GM19438 (cell line): Measurements from ENCODE around the gene FGG.

Experiments
- ATAC-seq: cut with Tn5 transposase; IDR thresholded peaks from one replicate; pipeline ENCODE4 v1.9.1; 2021; ENCODE audit warnings: low read depth; ENCODE audit not compliant: unreplicated experiment

FGG gene

GRCh38 chr4:154612472-154613414 is at the start of gene FGG:
Gene FGG, minus strand, starts transcription at chr4:154612656. Its CDS starts 47 bp downstream, at chr4:154612609.
- ATAC-seq, result no peak

DNA sequence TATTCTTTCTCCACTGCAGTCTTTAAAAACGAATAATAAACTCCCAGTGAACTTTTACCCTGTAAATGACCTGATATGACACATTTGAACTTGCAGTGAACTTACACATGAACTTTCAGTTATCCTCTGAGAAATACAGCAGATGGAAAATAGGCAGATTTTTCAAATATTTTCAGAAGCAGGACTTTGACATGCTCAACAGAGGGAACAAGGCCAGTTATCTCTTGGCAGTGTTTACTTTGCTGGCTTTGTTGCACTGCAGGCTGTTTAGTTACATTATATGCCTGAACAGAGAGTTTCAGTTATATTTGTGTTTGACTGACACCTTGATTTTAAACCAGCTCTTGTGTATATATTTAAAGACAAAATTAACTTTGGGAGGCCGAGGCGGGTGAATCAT is 47.6 kb upstream of the FGG start:
- no peak for ATAC-seq

DNA sequence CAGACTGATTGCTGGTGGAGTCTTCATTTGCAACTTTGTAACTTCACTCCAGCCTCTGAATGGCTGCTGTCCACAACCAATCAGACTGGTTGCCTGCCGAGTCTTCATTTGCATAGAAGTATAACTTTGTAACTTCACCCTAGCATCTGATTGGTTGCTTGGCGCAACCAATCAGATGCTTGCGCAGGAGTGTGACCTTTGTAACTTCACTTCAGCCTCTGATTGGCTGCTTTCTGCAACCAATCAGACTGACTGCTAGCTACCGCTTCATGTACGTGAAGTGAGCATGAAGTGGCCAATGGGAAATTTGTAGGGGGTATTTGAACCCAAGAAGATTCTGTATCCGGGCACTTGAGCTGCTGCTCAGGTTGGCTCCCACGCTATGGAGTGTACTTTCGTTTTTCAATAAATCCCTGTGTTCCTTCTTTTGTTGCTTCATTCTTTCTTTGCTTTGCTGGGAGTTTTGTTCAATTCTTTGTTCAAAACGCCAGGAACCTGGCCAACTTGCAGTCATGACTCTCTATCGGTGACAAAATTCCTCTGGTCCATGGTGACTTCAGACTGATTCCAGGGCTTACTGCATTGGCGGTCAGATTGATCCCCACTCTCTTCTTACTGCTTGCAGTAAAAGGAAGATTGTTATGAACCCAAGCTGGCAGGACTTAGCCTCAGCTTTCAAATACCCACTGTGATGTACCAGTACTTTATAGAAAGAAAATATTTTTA is 46.4 kb upstream of the FGG start:
- no peak for ATAC-seq

GRCh38 chr4:154643493-154643892 is 31.0 kb upstream of the FGG start:
- ATAC-seq, result no peak

- ATAC-seq, result no peak
These were observed 30.0 kb upstream of the FGG start for GRCh38 chr4:154642373-154643009.

- ATAC-seq, result no peak
These were observed 28.5 kb upstream of the FGG start for GRCh38 chr4:154640999-154641398.

- ATAC-seq, result no peak
These were observed 21.6 kb upstream of the FGG start for GRCh38 chr4:154634058-154634457.

GRCh38 chr4:154631828-154632227 is 19.4 kb upstream of the FGG start:
- ATAC-seq, result no peak

GRCh38 chr4:154630324-154630723 is 17.9 kb upstream of the FGG start:
- no peak for ATAC-seq

DNA sequence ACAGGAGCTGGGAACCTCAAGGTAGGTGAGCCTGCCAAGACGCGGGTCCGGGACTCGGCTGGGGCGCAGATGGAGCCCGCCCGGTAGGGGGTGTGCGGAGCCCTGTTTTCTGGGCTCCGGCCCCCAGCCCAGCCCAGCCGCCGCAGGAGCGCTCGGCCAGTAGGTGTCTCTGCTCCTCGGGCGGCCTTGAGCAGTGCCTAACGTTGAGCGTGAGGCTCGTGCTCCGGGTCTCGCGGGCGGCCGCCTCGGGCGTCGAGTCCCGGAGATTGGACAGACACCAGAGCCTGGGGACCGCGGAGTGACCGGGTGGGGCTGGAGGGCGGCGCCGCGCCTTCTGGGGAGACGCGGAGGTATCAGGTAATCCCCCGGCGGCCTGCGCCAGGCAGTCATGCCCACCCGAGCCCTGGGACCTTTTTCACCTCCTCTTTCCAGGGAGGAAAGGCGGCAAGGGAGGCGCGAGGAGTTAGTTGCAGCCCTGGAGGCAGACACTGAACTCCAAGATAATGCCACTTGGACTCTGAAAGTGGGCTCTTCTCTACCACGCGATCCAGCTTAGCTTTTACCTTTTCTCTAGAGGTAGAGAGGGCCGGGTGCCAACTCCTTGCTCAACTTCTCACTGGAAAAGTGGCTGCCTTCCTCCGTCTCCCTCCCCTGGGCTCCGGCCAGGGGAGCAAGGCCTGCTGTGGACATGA is 14.5 kb upstream of the FGG start:
- peak; percentile 99 for ATAC-seq

- ATAC-seq, result no peak
These were observed 13.5 kb upstream of the FGG start for GRCh38 chr4:154625971-154626370.

DNA sequence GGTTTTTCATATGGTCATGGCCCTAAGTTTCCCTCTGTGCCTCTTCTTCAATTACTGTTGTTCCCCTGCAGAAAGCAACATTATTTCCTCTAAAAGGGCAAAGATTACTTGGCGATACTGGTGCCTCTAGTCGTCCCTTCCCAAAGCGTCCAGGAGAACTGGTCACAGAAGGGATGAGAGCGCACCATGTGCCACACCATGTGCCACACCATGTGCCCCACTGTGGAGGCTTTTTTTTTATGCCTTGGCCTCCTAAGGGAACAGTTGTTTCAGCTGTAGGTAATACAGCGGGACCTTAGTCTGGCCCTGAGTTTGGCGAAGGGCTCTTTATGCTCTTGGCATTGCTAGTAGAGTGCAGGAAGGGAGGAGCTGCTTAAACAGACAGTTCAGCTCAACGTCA is 11.5 kb upstream of the FGG start:
- ATAC-seq, result no peak

- ATAC-seq, result no peak
These were observed 11.0 kb upstream of the FGG start for GRCh38 chr4:154623436-154623835.

- ATAC-seq, result peak; percentile 33
These were observed 10.1 kb upstream of the FGG start for GRCh38 chr4:154622598-154622997.

GRCh38 chr4:154620111-154620510 is 7.7 kb upstream of the FGG start:
- no peak for ATAC-seq

DNA sequence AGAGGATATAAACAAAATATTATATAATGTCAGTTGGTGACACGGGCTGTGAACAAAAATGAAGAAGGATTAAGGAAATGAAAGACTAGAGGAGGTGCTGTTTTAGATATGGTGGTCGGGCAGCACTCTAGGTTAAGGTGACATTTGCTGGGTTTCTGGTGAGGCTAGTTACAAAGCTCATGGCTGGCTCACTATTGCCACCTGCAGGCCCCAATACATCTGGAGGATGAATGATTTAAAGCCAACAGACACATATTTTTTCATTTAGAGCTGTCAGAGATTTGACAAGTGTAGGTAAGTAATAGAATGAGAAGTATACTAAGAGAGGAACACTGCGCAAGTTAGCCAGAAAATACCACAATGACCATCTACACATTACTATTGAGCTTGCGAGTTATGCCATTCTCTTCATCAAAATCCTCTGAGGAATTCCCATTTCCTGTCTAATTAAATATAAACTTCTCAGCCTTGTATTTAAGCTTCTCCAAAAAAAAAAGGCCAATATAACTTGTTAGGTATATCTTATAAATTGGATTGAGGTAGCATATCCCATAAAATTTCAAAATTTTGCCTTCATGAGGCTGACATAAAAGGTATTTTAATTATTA is 6.4 kb upstream of the FGG start:
- ATAC-seq, result peak; percentile 65

DNA sequence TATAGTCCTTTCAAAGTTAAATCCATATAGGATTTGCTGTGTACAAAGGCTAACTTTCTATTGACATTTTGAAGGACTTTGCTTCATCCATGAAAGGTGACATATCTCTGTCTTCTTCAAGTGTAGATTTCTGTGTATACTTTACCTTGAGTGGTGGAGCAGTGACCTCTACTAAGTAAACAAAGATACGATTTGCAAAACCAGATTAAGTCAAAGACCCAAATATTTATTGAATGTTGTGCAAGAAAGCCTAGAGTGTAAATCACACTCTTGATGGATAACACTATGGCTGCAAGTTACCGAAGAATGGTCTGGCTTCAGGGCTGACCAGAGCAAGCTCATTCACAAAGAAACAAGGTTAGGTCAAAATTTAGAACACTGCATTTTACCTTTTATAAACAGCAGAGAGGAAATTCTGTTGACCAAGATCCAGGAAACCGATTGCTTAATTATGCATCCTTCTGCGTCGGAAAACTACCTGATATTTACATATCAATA is 5.4 kb upstream of the FGG start:
- ATAC-seq, result no peak

DNA sequence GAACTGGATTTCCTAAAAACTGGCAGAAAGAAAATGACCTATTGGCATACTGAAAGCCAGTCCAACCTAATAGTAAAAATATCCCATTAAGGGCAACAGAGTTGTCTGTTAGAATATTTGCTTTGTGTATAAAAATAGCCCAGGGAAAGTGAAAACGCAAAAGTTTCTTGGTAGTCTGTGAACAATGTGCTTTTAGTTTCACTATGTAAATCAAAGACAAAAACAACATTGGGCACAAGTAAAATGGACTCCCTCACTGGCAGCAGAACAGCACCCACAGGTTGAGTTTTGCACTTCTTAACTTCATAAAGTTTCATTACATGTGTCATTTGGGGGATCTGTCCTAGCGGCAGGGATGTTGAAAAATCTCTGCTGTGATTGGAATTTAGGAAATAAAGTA is 4.3 kb upstream of the FGG start:
- peak; percentile 92 for ATAC-seq

GRCh38 chr4:154616287-154616686 is 3.8 kb upstream of the FGG start:
- ATAC-seq, result peak; percentile 18

DNA sequence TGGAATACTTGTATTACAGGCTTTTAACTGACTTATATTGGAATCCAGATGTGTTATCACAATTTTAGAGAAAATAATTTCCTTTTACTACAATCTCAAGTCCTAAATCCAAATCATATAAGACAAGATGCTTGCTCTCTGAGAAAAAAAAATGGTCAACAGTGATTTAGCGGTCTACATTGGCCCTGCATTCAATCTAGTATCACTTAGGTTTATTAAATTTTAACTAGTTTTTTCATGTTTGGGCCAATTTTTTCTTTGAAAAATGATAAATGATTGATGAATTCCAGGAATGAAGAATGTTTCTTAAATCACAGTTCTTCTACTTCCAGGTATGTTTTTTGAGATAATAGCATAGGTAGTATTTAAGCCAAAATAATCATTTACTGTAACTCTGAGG is 2.8 kb upstream of the FGG start:
- no peak for ATAC-seq
